Gastroesophageal sphincter (tissue), 4 donors: ENCODE data around the gene TTC3. TPM values are rescaled to one million over a fixed set of nuclear protein-coding genes. Genes with fewer than 3 reads are reported as not detected.

ENCODE experiments used
- ATAC-seq: fragments of 150-250 bp; one replicate; pipeline ENCODE4 v1.9.1; 2016; ENCODE audit warnings: mild to moderate bottlenecking, moderate library complexity
- H3K27ac ChIP-seq, 4 donors: fragments of 200-600 bp; sonication (generic) in 3 of 4; 1 replicate in 3 of 4; 2 replicates in 1 of 4; pipeline ENCODE4 v1.5.1; 2016 to 2019
- H3K27me3 ChIP-seq: fragments of 200-600 bp; sonication (generic); one replicate; pipeline ENCODE4 v1.5.1; 2019
- H3K36me3 ChIP-seq, 2 donors: fragments of 200-600 bp; sonication (generic); one replicate each; pipeline ENCODE4 v1.5.1; 2019; ENCODE audit warnings: control low read depth in 1 of 2
- H3K4me1 ChIP-seq, 3 donors: fragments of 200-600 bp; sonication (generic); 1 replicate in 2 of 3; 2 replicates in 1 of 3; pipeline ENCODE4 v1.5.1; 2016 to 2019; ENCODE audit warnings: control low read depth in 2 of 3
- H3K4me3 ChIP-seq, 2 donors: fragments of 200-600 bp; sonication (generic); one replicate each; pipeline ENCODE4 v1.5.1; 2019; ENCODE audit warnings: mild to moderate bottlenecking in 1 of 2, moderate library complexity in 1 of 2
- H3K9me3 ChIP-seq, 3 donors: fragments of 200-600 bp; sonication (generic); one replicate each; pipeline ENCODE4 v1.5.1; 2017 to 2019; ENCODE audit warnings: control low read depth in 2 of 3
- EP300 ChIP-seq: sonication (generic); formaldehyde crosslinking; IDR thresholded peaks from one replicate; pipeline ENCODE4 v1.6.1; 2017; ENCODE audit warnings: antibody characterized with exemption, mild to moderate bottlenecking
- POLR2A ChIP-seq, 2 donors: fragments of 450-650 bp; IDR thresholded peaks; one replicate each; pipeline ENCODE4 v1.6.1; 2017; ENCODE audit warnings: antibody characterized with exemption in 2 of 2, mild to moderate bottlenecking in 2 of 2, moderate library complexity in 1 of 2
- POLR2AphosphoS5 ChIP-seq: sonication (generic); formaldehyde crosslinking; IDR thresholded peaks from one replicate; pipeline ENCODE4 v1.6.1; 2017; ENCODE audit warnings: antibody characterized with exemption
- WGBS, 2 donors: methylation state at CpG; one replicate each; pipeline ENCODE4 v1.1.5; 2018; ENCODE audit warnings: low coverage in 1 of 2; 5-methylcytosine and 5-hydroxymethylcytosine counted together
- total RNA-seq, 4 donors: library from RNA; depleted of rRNA; stranded (reverse); fragments of >200 nt; gene quantifications; one replicate each; pipeline ENCODE4 v1.1.0, GENCODE V29; 2016
- TF ChIP-seq, protein P1 (sequence below), 4 experiments: fragments of 200-600 bp in 2 of 4; fragments of 450-650 bp in 2 of 4; sonication (generic) in 1 of 4; IDR thresholded peaks; one replicate each; pipeline ENCODE4 v1.5.1; 2017 to 2019; ENCODE audit warnings: antibody characterized with exemption in 4 of 4, mild to moderate bottlenecking in 2 of 4, moderate library complexity in 2 of 4

The TTC3 gene
- total RNA-seq, 4 donors from 2014 or later: 85.1 to 157 (median 127) TPM

DNA sequence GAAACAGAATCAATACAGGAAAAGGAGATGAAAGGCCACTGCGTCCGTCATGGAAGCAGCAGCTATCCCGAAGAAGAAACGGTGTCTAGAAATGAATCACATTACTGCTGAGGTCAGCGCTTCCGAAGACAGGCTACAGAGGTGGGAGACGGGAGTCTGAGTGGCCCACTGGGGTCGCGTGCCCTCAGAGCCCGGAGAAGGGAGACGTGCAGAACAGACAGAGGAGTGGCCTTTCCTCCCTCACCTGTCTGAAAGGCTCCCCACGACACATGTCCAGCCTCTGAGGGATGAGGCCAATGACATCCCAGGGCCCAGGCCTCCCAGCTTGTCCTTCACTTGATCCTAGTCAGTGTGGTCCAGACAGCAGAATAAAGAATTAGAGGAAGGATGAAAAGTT lies 158.2 kb downstream of the TTC3 start:
- Histone ChIP-seq H3K9me3 (no peaks in the 10 kb centered on the region), H3K36me3 (peaks cover 0 to 95% of the 10 kb centered on the region in 2 donors), H3K27me3 (no peaks in the 10 kb centered on the region), H3K4me3 (no peak overlapping the region), H3K4me1 (no peaks in the 10 kb centered on the region), H3K27ac (no peak overlapping the region)
- WGBS, 2 donors: 84 to 87% methylated on average over 7 to 10 of the region's 12 CpGs
- TF ChIP-seq POLR2AphosphoS5 (no peak), POLR2A (IDR thresholded peaks at IDR 0.05) (no peak), EP300 (no peak)
- TF ChIP-seq, protein P1, sequence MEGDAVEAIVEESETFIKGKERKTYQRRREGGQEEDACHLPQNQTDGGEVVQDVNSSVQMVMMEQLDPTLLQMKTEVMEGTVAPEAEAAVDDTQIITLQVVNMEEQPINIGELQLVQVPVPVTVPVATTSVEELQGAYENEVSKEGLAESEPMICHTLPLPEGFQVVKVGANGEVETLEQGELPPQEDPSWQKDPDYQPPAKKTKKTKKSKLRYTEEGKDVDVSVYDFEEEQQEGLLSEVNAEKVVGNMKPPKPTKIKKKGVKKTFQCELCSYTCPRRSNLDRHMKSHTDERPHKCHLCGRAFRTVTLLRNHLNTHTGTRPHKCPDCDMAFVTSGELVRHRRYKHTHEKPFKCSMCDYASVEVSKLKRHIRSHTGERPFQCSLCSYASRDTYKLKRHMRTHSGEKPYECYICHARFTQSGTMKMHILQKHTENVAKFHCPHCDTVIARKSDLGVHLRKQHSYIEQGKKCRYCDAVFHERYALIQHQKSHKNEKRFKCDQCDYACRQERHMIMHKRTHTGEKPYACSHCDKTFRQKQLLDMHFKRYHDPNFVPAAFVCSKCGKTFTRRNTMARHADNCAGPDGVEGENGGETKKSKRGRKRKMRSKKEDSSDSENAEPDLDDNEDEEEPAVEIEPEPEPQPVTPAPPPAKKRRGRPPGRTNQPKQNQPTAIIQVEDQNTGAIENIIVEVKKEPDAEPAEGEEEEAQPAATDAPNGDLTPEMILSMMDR (IDR thresholded peaks at IDR 0.05): no peak
- ATAC-seq: no peak

GRCh38 chr21:37231671-37232070 lies 158.6 kb downstream of the TTC3 start:
- TF ChIP-seq POLR2A (IDR thresholded peaks at IDR 0.05) (no peak), POLR2AphosphoS5 (no peak), EP300 (no peak)
- TF ChIP-seq, protein P1 (IDR thresholded peaks at IDR 0.05): no peak
- H3K36me3 ChIP-seq: peaks cover 0 to 94% of the 10 kb centered on the region in 2 donors

GRCh38 chr21:37232274-37233018 lies 159.4 kb downstream of the TTC3 start:
- no peaks in the 10 kb centered on the region for H3K9me3 ChIP-seq
- no peak overlapping the region for H3K27ac ChIP-seq
- H3K4me1 ChIP-seq: no peaks in the 10 kb centered on the region
- H3K4me3 ChIP-seq: no peak overlapping the region
- H3K27me3 ChIP-seq: no peaks in the 10 kb centered on the region
- ATAC-seq: no peak
- peaks cover 0 to 94% of the 10 kb centered on the region in 2 donors for H3K36me3 ChIP-seq
- WGBS, 2 donors: 81 to 89% methylated on average over 9 to 14 of the region's 19 CpGs
- no peak for TF ChIP-seq POLR2A (IDR thresholded peaks at IDR 0.05)
- TF ChIP-seq, protein P1 (IDR thresholded peaks at IDR 0.05): no peak
- TF ChIP-seq EP300: no peak
- TF ChIP-seq POLR2AphosphoS5: no peak

More at GRCh38 chr21:37231671-37232070, 158.6 kb downstream of the TTC3 start:
- 80% methylated on average over 2 of the region's 16 CpGs; no CpG with 5 or more reads in 1 of the 2 donors for WGBS, 2 donors
- Histone ChIP-seq H3K4me3 (no peak overlapping the region), H3K4me1 (no peaks in the 10 kb centered on the region), H3K27me3 (no peaks in the 10 kb centered on the region), H3K9me3 (no peaks in the 10 kb centered on the region), H3K27ac (no peak overlapping the region)
- no peak for ATAC-seq

DNA sequence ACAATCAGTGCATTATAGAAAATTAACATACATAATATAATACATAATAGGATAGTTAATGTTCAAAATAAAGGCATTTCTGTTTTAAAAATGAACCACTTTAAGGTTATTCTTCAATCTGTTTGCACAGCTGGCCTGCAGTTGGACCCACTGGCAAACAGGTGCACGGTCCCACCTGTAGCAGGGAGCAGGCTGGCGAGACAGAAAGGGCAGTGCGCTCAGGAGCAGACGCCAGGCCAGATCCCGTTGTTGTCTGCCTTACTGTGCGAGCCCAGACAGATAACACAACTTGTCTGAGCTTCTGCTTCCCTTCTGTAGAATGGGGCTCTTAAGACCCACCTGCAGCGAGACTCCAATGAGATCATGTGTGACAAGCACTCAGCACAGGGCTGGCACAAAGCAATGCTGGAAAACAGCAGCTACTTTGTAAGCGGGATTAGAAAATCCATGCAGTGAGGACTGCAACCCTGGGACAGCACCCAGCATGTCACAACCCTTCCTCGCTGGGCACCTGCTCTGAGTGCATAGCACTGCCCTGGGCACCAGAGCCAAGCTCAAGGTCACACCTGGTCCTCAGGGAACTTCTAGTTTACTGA lies 160.6 kb downstream of the TTC3 start:
- H3K4me3 ChIP-seq: no peak overlapping the region
- TF ChIP-seq POLR2A (IDR thresholded peaks at IDR 0.05): no peak
- TF ChIP-seq, protein P1 (IDR thresholded peaks at IDR 0.05): no peak
- no peak for TF ChIP-seq EP300
- TF ChIP-seq POLR2AphosphoS5: no peak
- WGBS, 2 donors: 98 to 100% methylated on average over 1 to 6 of the region's 9 CpGs
- H3K4me1 ChIP-seq: no peaks in the 10 kb centered on the region
- H3K27me3 ChIP-seq: no peaks in the 10 kb centered on the region
- ATAC-seq: no peak
- no peak overlapping the region for H3K27ac ChIP-seq
- H3K36me3 ChIP-seq: peaks cover 0 to 94% of the 10 kb centered on the region in 2 donors
- H3K9me3 ChIP-seq: no peaks in the 10 kb centered on the region

DNA sequence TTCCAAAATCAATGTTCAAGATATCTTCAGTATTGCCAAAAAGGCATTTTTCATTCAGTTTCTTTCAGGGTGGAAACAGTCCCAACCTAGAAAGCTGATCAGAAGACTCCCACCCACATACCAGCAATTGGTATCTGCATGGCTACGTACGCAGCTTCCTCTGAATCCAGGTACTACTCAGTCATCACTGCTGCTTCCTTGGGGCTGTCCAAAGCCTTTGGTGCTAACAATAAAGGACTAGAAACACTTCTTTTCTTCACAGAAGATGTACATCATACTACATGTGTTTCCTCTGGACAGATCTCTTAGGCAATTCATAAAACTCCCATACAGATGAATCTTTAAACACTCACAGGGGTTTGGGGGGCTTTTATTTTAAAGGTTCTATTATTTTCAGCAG lies 164.3 kb downstream of the TTC3 start:
- Histone ChIP-seq H3K36me3 (peaks cover 0 to 86% of the 10 kb centered on the region in 2 donors), H3K4me3 (no peak overlapping the region), H3K9me3 (no peaks in the 10 kb centered on the region), H3K27me3 (no peaks in the 10 kb centered on the region), H3K27ac (no peak overlapping the region), H3K4me1 (no peaks in the 10 kb centered on the region)
- ATAC-seq: no peak
- WGBS, 2 donors: 100% methylated on average over 2 of the region's 2 CpGs
- TF ChIP-seq POLR2A (IDR thresholded peaks at IDR 0.05) (no peak), EP300 (no peak), POLR2AphosphoS5 (no peak)
- TF ChIP-seq, protein P1 (IDR thresholded peaks at IDR 0.05): no peak
